ENCODE data around the gene NFIA. TPM values are rescaled to one million over a fixed set of nuclear protein-coding genes. Genes with fewer than 3 reads are reported as not detected.
A peak's percentile ranks its signal among the peaks of the same experiment; 100 is the strongest.

NFIA gene
- total and polyA plus RNA-seq, 2 of the 13 experiments (the other 11 are each of a cell fraction or from before 2014, with no cell fraction given), result 14.7 to 28.5 TPM

- Histone ChIP-seq H3K36me3 (replicated peaks in 1 of 2; ENCODE audit: control insufficient read depth in 1 of 2, insufficient read depth in 2 of 2, low read length in 2 of 2) (peaks cover 2 to 21% of the 10 kb centered on the region in 2 experiments; a peak in 3 of 5 replicates), H3K4me3 (replicated peaks in 1 of 3; ENCODE audit: insufficient read depth in 1 of 3, low read depth in 2 of 3, low read length in 3 of 3) (no peak overlapping the region), H3K27ac (ENCODE audit: extremely low read length, insufficient read depth, low read length) (peak overlapping the region; percentile 58), H3K27me3 (ENCODE audit: control insufficient read depth in 1 of 2, insufficient read depth in 2 of 2, low read length in 2 of 2) (no peaks in the 10 kb centered on the region), H3K79me2 (ENCODE audit: insufficient read depth, low read length) (peaks cover 99% of the 10 kb centered on the region), H4K20me1 (ENCODE audit: insufficient read depth, low read length) (peaks cover 45% of the 10 kb centered on the region), H3K4me2 (ENCODE audit: low read depth, low read length) (peak overlapping the region; percentile 58; the same call in 1 of the 2 replicates), H3K4me1 (ENCODE audit: insufficient read depth, low read length) (peaks cover 79% of the 10 kb centered on the region), H3K9me3 (ENCODE audit: low read length) (no peaks in the 10 kb centered on the region), H2AFZ (ENCODE audit: low read length) (no peak overlapping the region), H3K9ac (ENCODE audit: insufficient read depth, low read depth, low read length) (no peak overlapping the region)
- TF ChIP-seq THYN1 (CRISPR knock-in tag; IDR thresholded peaks at IDR 0.05; ENCODE audit: borderline replicate concordance, low read depth) (no peak), ZBTB38 (CRISPR knock-in tag; IDR thresholded peaks at IDR 0.05) (peak; percentile 83), PRPF4 (IDR thresholded peaks at IDR 0.05; ENCODE audit: low read depth, low read length, poor library complexity, severe bottlenecking) (peak; percentile 85), RBM22 (optimal IDR thresholded peaks at IDR 0.05; ENCODE audit: low read length) (peak; percentile 50), ZNF572 (CRISPR knock-in tag; IDR thresholded peaks at IDR 0.05) (no peak)
- POLR2A ChIA-PET, result no interaction called here
- 95% methylated on average over 25 of the region's 25 CpGs for WGBS (ENCODE audit: low lambda C conversion rate)
- intact Hi-C loops (cut with micrococcal nuclease; ENCODE audit: unreplicated experiment) (loop anchor here (5.0 to 10.0 kb wide), 2 partner anchors 36 to 96 kb away; no protein-coding TSS in a partner anchor), in situ Hi-C loops (cut with HindIII; ENCODE audit: extremely low pct_ligation_motif_present, low pct_unique_long_range_greater_than_20kb) (no loop called here)
- ATAC-seq (no peak), DNase-seq (ENCODE audit: low spot score) (no peak), FAIRE-seq (no peak)
- CTCF ChIA-PET (ENCODE audit: low intra/inter-chr PET ratio, low total read pairs), result no interaction called here
- TSS peak; percentile 0 for BruUV-seq (replicated peaks)
Measured at GRCh38 chr1:61088163-61088974, 6.0 kb downstream of the NFIA start.

GRCh38 chr1:61089338-61089737 lies 7.0 kb downstream of the NFIA start:
- Histone ChIP-seq H3K27ac (ENCODE audit: extremely low read length, insufficient read depth, low read length) (peak overlapping the region; percentile 58), H4K20me1 (ENCODE audit: insufficient read depth, low read length) (peaks cover 47% of the 10 kb centered on the region), H3K4me2 (ENCODE audit: low read depth, low read length) (peak overlapping the region; percentile 58), H3K4me1 (ENCODE audit: insufficient read depth, low read length) (peaks cover 89% of the 10 kb centered on the region), H3K9me3 (ENCODE audit: low read length) (no peaks in the 10 kb centered on the region), H3K4me3 (replicated peaks in 1 of 3; ENCODE audit: insufficient read depth in 1 of 3, low read depth in 2 of 3, low read length in 3 of 3) (peak overlapping the region in 1 of 3 experiments; percentile 14; a peak in 2 of 6 replicates), H3K79me2 (ENCODE audit: insufficient read depth, low read length) (peaks cover 100% of the 10 kb centered on the region), H3K9ac (ENCODE audit: insufficient read depth, low read depth, low read length) (no peak overlapping the region), H3K36me3 (replicated peaks in 1 of 2; ENCODE audit: control insufficient read depth in 1 of 2, insufficient read depth in 2 of 2, low read length in 2 of 2) (peaks cover 2 to 21% of the 10 kb centered on the region in 2 experiments; a peak in 3 of 5 replicates), H3K27me3 (ENCODE audit: control insufficient read depth in 1 of 2, insufficient read depth in 2 of 2, low read length in 2 of 2) (no peaks in the 10 kb centered on the region), H2AFZ (ENCODE audit: low read length) (no peak overlapping the region)
- BruUV-seq (replicated peaks), result no TSS peak
- CTCF ChIA-PET (ENCODE audit: low intra/inter-chr PET ratio, low total read pairs), result no interaction called here
- peak; percentile 87 for ATAC-seq
- POLR2A ChIA-PET, result no interaction called here
- FAIRE-seq, result peak; percentile 55
- under 1% methylated on average over 4 of the region's 4 CpGs for WGBS (ENCODE audit: low lambda C conversion rate)
- intact Hi-C loops (cut with micrococcal nuclease; ENCODE audit: unreplicated experiment) (loop anchor here (5.0 to 10.0 kb wide), 2 partner anchors 37 to 95 kb away; no protein-coding TSS in a partner anchor), in situ Hi-C loops (cut with HindIII; ENCODE audit: extremely low pct_ligation_motif_present, low pct_unique_long_range_greater_than_20kb) (no loop called here)
- DNase-seq (ENCODE audit: low spot score), result peak; percentile 90
- TF ChIP-seq DBP (CRISPR knock-in tag; IDR thresholded peaks at IDR 0.05; ENCODE audit: not compliant biosample characterization) (no peak), ZNF841 (CRISPR knock-in tag; IDR thresholded peaks at IDR 0.05; ENCODE audit: borderline replicate concordance) (no peak), ARNTL (CRISPR knock-in tag; IDR thresholded peaks at IDR 0.05) (no peak), HCFC1 (IDR thresholded peaks at IDR 0.05; ENCODE audit: low read depth, low read length) (no peak), PRDM4 (CRISPR knock-in tag; IDR thresholded peaks at IDR 0.05; ENCODE audit: borderline replicate concordance) (no peak), SYNCRIP (IDR thresholded peaks at IDR 0.05; ENCODE audit: insufficient read depth, low read depth, low read length) (no peak), TGIF2 (CRISPR knock-in tag; IDR thresholded peaks at IDR 0.05) (0 out of 2 replicates have a peak, but pooled peaks have one; percentile 30), ZNF230 (CRISPR knock-in tag; IDR thresholded peaks at IDR 0.05) (no peak), ATF7 (IDR thresholded peaks at IDR 0.05) (no peak), ATF7 (CRISPR knock-in tag; IDR thresholded peaks at IDR 0.05) (no peak)
